ENCODE results near the gene MYO1E.

GRCh38 chr15:59260090-59260489 is 112.6 kb downstream of the MYO1E start:
- no peak for TF ChIP-seq FOXA1 (IDR thresholded peaks at IDR 0.05)
- TF ChIP-seq FOXK2 (IDR thresholded peaks at IDR 0.05) = no peak
- TF ChIP-seq SP1 (IDR thresholded peaks at IDR 0.05) = no peak
- no peak for TF ChIP-seq L3MBTL2 (conservative IDR thresholded peaks at IDR 0.05)
- no peak for TF ChIP-seq BHLHE40 (IDR thresholded peaks at IDR 0.05; ENCODE audit: borderline replicate concordance)
- no peak for TF ChIP-seq SUZ12 (IDR thresholded peaks at IDR 0.05)
- no peak for TF ChIP-seq ZNF384 (IDR thresholded peaks at IDR 0.05)
- no peak for TF ChIP-seq LEF1 (IDR thresholded peaks at IDR 0.05; ENCODE audit: borderline replicate concordance)
- no peak for TF ChIP-seq TARDBP (IDR thresholded peaks at IDR 0.05)
- TF ChIP-seq CTBP1 (IDR thresholded peaks at IDR 0.05; ENCODE audit: borderline replicate concordance) = no peak

All from HEK293T (cell line).